Mesothelial cell of epicardium (in vitro differentiated cells): ENCODE data around the gene CDPF1. TPM values are rescaled to one million over a fixed set of nuclear protein-coding genes. Genes with fewer than 3 reads are reported as not detected.

Experiments used
- DNase-seq, 2 experiments: peaks; one replicate each; pipeline ENCODE4 v3.0.0; 2021; ENCODE audit warnings: low spot score in 2 of 2; ENCODE audit not compliant: unreplicated experiment in 2 of 2
- H3K27ac Mint-ChIP-seq: 2 replicates; pipeline ENCODE4 v1.8.0; 2021; ENCODE audit warnings: mixed read lengths
- H3K27me3 Mint-ChIP-seq: 2 replicates; pipeline ENCODE4 v1.8.0; 2021; ENCODE audit warnings: low read depth, mixed read lengths
- H3K36me3 Mint-ChIP-seq: 2 replicates; pipeline ENCODE4 v1.8.0; 2021; ENCODE audit warnings: mixed read lengths
- H3K4me1 Mint-ChIP-seq: 2 replicates; pipeline ENCODE4 v1.8.0; 2021; ENCODE audit warnings: mixed read lengths
- H3K4me3 Mint-ChIP-seq: 2 replicates; pipeline ENCODE4 v1.8.0; 2021; ENCODE audit warnings: mild to moderate bottlenecking, moderate library complexity, mixed read lengths
- H3K9me3 Mint-ChIP-seq: 2 replicates; pipeline ENCODE4 v1.8.0; 2021; ENCODE audit warnings: mixed read lengths
- CTCF ChIP-seq: fragments of 200-600 bp; sonication (generic); IDR thresholded peaks from one replicate; pipeline ENCODE4 v1.5.0; 2021; ENCODE audit warnings: antibody characterized with exemption; ENCODE audit not compliant: unreplicated experiment
- total RNA-seq: library from RNA; stranded (reverse); gene quantifications from 3 replicates; pipeline ENCODE4 v1.2.1, GENCODE V29; 2021

Gene CDPF1
- total RNA-seq, 1 donor from 2014 or later: 12.8 TPM

- peaks cover 9% of the 10 kb centered on the region for H3K4me1 Mint-ChIP-seq
- peaks cover 72% of the 10 kb centered on the region for H3K27me3 Mint-ChIP-seq
- H3K27ac Mint-ChIP-seq: no peak within 1 kb of the TSS
- peaks cover 53% of the 10 kb centered on the region for H3K9me3 Mint-ChIP-seq
- peaks cover 29% of the 10 kb centered on the region for H3K36me3 Mint-ChIP-seq
- TF ChIP-seq CTCF: no peak
- H3K4me3 Mint-ChIP-seq: peak within 1 kb of the TSS; percentile 43
- DNase-seq: no peak
Measured at GRCh38 chr22:46263216-46263590, 13.1 kb upstream of the CDPF1 start, which contains the start of gene PKDREJ. TSS of gene PKDREJ (minus strand) at chr22:46263343. CDS start at chr22:46263322, 21 bp downstream.

DNA sequence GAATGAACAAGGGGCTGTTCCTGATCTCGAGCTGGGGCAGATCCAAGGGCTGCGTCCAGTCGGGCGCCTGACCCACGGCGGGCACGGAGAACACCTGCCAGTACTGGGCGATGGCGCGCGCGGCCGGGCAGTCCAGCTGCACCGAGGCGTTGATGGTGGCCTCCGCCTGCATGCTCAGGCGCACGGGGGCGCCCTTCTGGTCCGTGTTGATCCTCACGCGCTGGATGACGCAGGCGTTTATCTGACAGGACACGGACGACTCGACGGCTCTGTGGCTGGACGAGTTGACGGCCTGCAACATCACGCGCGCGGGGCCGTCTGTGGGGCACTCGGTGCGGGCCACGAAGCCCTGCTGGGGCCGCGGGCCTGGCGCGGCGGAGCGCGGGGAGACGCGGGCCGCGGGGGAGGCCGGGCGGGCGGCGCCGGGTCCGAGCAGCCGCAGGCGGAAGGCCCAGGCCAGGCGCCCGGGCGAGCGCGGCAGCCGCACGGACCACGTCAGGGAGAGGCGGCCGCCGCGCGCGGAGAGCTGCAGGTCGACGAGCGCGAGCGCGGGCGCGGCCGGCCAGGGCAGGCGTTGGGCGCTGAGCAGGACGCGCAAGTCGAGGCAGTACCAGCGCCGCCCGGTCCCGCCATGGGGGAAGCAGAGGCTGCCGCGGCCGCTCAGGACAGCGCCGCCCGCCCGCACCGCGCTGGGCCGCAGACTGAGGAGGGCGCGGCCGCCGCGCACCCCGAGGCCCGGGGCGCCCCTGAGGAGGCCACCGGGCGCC is 12.5 kb upstream of the CDPF1 start:
- peak overlapping the region; percentile 12 for H3K4me3 Mint-ChIP-seq
- H3K9me3 Mint-ChIP-seq: peaks cover 59% of the 10 kb centered on the region
- H3K4me1 Mint-ChIP-seq: peaks cover 7% of the 10 kb centered on the region
- DNase-seq: no peak
- no peak for TF ChIP-seq CTCF
- H3K36me3 Mint-ChIP-seq: peaks cover 29% of the 10 kb centered on the region
- peaks cover 73% of the 10 kb centered on the region for H3K27me3 Mint-ChIP-seq
- no peak overlapping the region for H3K27ac Mint-ChIP-seq

DNA sequence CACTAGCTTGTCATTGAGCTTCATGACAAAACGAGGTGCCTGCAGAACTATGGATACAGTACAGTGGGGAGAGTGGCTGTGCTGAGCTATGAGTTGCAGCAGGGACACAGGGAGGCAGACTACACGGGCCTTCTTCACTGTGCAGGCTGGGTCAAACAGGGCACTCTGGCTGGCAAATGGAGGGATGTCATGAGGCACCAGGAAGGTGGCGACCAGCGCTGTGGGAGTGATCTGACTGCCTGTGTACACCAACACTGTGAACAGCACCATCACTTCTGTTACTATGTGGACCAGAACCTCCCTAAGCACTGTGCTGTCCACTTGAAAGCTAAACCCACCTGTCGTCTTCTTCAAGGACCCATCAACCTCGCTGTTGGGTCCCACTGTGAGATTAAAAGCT is 9.9 kb upstream of the CDPF1 start:
- DNase-seq: no peak
- peaks cover 70% of the 10 kb centered on the region for H3K9me3 Mint-ChIP-seq
- no peak overlapping the region for H3K4me3 Mint-ChIP-seq
- TF ChIP-seq CTCF: no peak
- H3K27me3 Mint-ChIP-seq: peaks cover 66% of the 10 kb centered on the region
- peaks cover 29% of the 10 kb centered on the region for H3K36me3 Mint-ChIP-seq
- H3K4me1 Mint-ChIP-seq: no peaks in the 10 kb centered on the region
- no peak overlapping the region for H3K27ac Mint-ChIP-seq

DNA sequence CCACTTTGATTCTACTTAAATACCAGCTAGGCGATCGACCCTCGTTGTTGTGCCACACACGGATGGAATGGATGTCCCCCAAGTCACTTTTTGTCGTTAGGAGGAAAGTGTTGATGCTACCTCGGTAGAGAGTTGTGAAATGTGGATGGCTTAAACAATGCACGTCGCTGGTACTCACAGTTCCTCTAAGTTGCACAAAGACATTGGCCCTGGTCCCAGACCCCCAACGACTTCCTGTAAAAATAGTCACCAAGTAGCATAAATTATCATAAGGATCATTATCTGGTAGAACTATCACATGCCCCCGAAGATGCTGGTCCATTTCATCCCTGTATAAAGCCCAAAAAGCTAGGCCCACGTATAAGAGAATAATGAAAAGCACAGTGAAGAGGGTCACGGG is 9.3 kb upstream of the CDPF1 start:
- TF ChIP-seq CTCF: no peak
- DNase-seq: no peak
- H3K36me3 Mint-ChIP-seq: peaks cover 27% of the 10 kb centered on the region
- no peak overlapping the region for H3K4me3 Mint-ChIP-seq
- H3K27ac Mint-ChIP-seq: no peak overlapping the region
- peaks cover 68% of the 10 kb centered on the region for H3K9me3 Mint-ChIP-seq
- peaks cover 60% of the 10 kb centered on the region for H3K27me3 Mint-ChIP-seq
- H3K4me1 Mint-ChIP-seq: no peaks in the 10 kb centered on the region

DNA sequence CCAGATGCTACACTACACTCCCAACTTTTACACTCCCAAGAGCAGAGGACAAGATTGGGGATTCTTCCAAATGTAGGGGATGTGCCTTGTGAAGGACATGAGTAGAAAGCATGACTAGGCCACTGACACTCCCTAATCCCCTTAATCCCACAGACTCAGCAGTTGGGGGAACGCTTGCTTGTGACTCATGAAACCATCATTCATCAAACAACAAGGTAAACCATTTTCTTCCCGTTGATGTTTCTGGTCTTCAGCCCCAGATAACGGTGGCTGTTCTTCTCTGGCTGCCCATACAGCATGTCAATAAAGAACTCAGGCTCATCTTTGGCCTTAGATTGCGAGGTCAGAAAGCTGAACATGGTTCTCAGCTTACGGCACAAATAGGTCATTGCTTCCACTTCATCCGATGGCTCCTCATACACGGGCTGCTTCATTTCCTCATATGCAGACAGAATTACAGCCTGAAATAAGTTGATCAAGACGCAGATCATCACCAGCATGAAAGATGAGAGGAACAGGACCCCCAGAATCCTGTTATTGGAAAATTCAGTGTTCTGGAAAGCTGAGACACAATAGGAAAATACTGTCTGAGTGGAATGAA is 6.4 kb upstream of the CDPF1 start:
- H3K27ac Mint-ChIP-seq: no peak overlapping the region
- H3K27me3 Mint-ChIP-seq: peaks cover 36% of the 10 kb centered on the region
- no peak overlapping the region for H3K4me3 Mint-ChIP-seq
- DNase-seq: no peak
- peaks cover 10% of the 10 kb centered on the region for H3K36me3 Mint-ChIP-seq
- TF ChIP-seq CTCF: no peak
- H3K4me1 Mint-ChIP-seq: peaks cover 4% of the 10 kb centered on the region
- peaks cover 51% of the 10 kb centered on the region for H3K9me3 Mint-ChIP-seq
